ENCODE results near the gene FAM124A.

DNA sequence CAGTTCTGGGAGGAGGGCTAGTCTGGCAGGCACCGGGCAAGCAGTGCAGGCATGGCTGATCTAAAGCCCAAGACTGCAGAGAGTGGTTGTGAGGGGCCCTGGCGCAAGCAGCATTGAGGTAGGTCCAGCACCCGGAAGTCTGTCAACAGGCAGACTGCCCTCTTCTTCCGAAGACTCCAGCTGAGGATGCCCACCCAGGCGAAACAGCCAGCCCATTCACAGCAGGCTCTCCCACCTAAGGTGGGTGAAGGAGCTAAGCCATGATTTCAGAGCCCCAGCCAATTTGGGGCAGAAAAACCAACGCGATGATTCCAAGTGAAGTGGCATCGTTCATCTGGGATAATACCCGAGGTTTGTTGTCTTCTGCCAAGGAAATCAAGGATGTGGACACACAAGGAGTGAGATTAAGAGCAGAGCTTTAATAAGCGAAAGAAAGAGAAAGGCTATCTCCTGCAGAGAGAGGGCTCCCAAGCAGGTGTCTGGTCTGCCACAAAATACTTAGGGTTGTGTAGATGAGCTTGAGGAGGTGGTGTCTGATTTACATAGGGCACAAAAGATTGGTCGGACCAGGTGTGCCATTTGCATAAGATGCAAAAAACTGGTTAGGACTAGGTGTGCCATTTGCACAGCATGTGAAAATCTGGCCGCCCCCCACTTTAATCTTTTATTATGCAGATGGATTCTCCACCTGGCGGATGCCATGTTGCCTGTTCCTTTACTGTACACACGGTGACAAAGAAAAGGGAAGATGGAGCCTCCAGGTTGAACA lies 22.6 kb downstream of the FAM124A start:
- TF ChIP-seq, protein P1, sequence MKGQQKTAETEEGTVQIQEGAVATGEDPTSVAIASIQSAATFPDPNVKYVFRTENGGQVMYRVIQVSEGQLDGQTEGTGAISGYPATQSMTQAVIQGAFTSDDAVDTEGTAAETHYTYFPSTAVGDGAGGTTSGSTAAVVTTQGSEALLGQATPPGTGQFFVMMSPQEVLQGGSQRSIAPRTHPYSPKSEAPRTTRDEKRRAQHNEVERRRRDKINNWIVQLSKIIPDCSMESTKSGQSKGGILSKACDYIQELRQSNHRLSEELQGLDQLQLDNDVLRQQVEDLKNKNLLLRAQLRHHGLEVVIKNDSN (IDR thresholded peaks at IDR 0.05; ENCODE audit: borderline replicate concordance, extremely low read length, insufficient read depth, low read depth, low read length) = no peak
- no peak for TF ChIP-seq ELK1 (IDR thresholded peaks at IDR 0.05; ENCODE audit: low read depth, low read length)
- no peak for TF ChIP-seq CEBPB (IDR thresholded peaks at IDR 0.05; ENCODE audit: borderline replicate concordance in 1 of 2, low read depth in 2 of 2, low read length in 2 of 2)

All from GM12878 (cell line).